GM13977 (cell line): ENCODE data around the gene DUSP22.

Source experiments
- DNase-seq: peaks from one replicate; pipeline ENCODE4 v3.0.0; 2012; ENCODE audit warnings: low spot score
- CTCF ChIP-seq: IDR thresholded peaks from 2 replicates; pipeline ENCODE4 v1.5.1; 2012; ENCODE audit warnings: mild to moderate bottlenecking, control low read depth; ENCODE audit not compliant: insufficient read depth; ENCODE audit errors: extremely low read depth, missing control alignments
- in situ Hi-C: fragments of 300-500 bp; cut with MboI; formaldehyde crosslinking; loops from one replicate; pipeline ENCODE4 v1.12.0; 2022; ENCODE audit warnings: low sequenced_read_pairs, low pct_unique_long_range_greater_than_20kb, mixed read lengths, inconsistent platforms; ENCODE audit not compliant: unreplicated experiment

DUSP22 gene

GRCh38 chr6:321158-321438, 28.8 kb downstream of the DUSP22 start:
- in situ Hi-C loops = no loop called here
- DNase-seq = no peak
- TF ChIP-seq CTCF = no peak

GRCh38 chr6:321536-322258, 29.4 kb downstream of the DUSP22 start:
- TF ChIP-seq CTCF = no peak
- DNase-seq = no peak
- in situ Hi-C loops = no loop called here

- DNase-seq = no peak
- peak; percentile 40 for TF ChIP-seq CTCF
- in situ Hi-C loops = no loop called here
These were observed 30.1 kb downstream of the DUSP22 start for GRCh38 chr6:322259-322930.

GRCh38 chr6:322940-323729, 30.8 kb downstream of the DUSP22 start:
- no peak for DNase-seq
- no peak for TF ChIP-seq CTCF
- in situ Hi-C loops = no loop called here

GRCh38 chr6:323730-324088, 31.4 kb downstream of the DUSP22 start:
- no peak for TF ChIP-seq CTCF

GRCh38 chr6:324116-324728, 31.9 kb downstream of the DUSP22 start:
- in situ Hi-C loops = no loop called here
- TF ChIP-seq CTCF = no peak
- no peak for DNase-seq

More at GRCh38 chr6:323730-324088, 31.4 kb downstream of the DUSP22 start:
- no peak for DNase-seq
- in situ Hi-C loops = no loop called here
